Heart right ventricle (tissue), 16 donors: Measurements from ENCODE around the gene IRF3. TPM values are rescaled to one million over a fixed set of nuclear protein-coding genes. Genes with fewer than 3 reads are reported as not detected.

ENCODE experiments used
- ATAC-seq, 8 donors: fragments of 200-7000 bp; cut with Tn5 transposase; one replicate each; pipeline ENCODE4 v1.9.1; 2020; ENCODE audit warnings: mild to moderate bottlenecking in 8 of 8, moderate library complexity in 8 of 8, moderate number of reproducible peaks in 1 of 8
- DNase-seq, 2 donors: peaks; one replicate each; pipeline ENCODE4 v3.0.0-alpha.2; 2020
- H3K27ac ChIP-seq, 10 donors: fragments of 200-600 bp; sonication (generic) in 2 of 10; one replicate each; pipeline versions ENCODE4 v1.5.0 to v1.8.0; 2020 to 2022; ENCODE audit warnings: mild to moderate bottlenecking in 3 of 10
- H3K27me3 ChIP-seq, 7 donors: fragments of 200-600 bp; one replicate each; pipeline ENCODE4 v1.8.0; 2021 to 2022; ENCODE audit warnings: mild to moderate bottlenecking in 2 of 7
- H3K36me3 ChIP-seq, 9 donors: fragments of 200-600 bp; sonication (generic) in 1 of 9; one replicate each; pipeline versions ENCODE4 v1.5.0 to v1.8.0; 2020 to 2022; ENCODE audit warnings: mild to moderate bottlenecking in 2 of 9
- H3K4me1 ChIP-seq, 9 donors: fragments of 200-600 bp; sonication (generic) in 1 of 9; one replicate each; pipeline versions ENCODE4 v1.5.0 to v1.8.0; 2020 to 2022; ENCODE audit warnings: mild to moderate bottlenecking in 4 of 9
- H3K4me3 ChIP-seq, 10 donors: fragments of 200-600 bp; sonication (generic) in 2 of 10; one replicate each; pipeline versions ENCODE4 v1.5.0 to v1.8.0; 2020 to 2022; ENCODE audit warnings: mild to moderate bottlenecking in 7 of 10, moderate library complexity in 2 of 10
- H3K9me3 ChIP-seq, 11 donors: fragments of 200-600 bp in 10 of 11; sonication (generic) in 2 of 11; one replicate each; pipeline versions ENCODE4 v1.5.0 to v1.8.0; 2013 to 2022; ENCODE audit warnings: mild to moderate bottlenecking in 2 of 11, control low read depth in 1 of 11, moderate library complexity in 1 of 11
- CTCF ChIP-seq, 9 donors: fragments of 200-600 bp; sonication (generic) in 2 of 9; IDR thresholded peaks; one replicate each; pipeline versions ENCODE4 v1.5.0 to v1.8.0; 2021 to 2022; ENCODE audit warnings: antibody characterized with exemption in 9 of 9, mild to moderate bottlenecking in 5 of 9, moderate library complexity in 1 of 9
- WGBS, 2 donors: extraction: QIAGEN DNeasy Blood & Tissue Kit; methylation state at CpG; one replicate each; pipeline ENCODE4 v1.1.7; 2013; ENCODE audit warnings: inconsistent platforms in 1 of 2; 5-methylcytosine and 5-hydroxymethylcytosine counted together
- intact Hi-C, 10 donors: fragments of 100-400 bp; cut with DNase I; formaldehyde crosslinking; loops; one replicate each; pipeline versions ENCODE4 v1.11.1 to v1.14.2; 2022
- long read RNA-seq, 3 donors: library from polyadenylated mRNA; unstranded; transcript quantifications; one replicate each; pipeline ENCODE4 v2.0.0, GENCODE V29; 2020 to 2021
- polyA plus RNA-seq, 2 donors: library from polyadenylated mRNA; stranded (reverse); fragments of 200-250 nt; gene quantifications; one replicate each; pipeline ENCODE4 v1.2.3, GENCODE V29; 2013
- total RNA-seq, 10 donors: library from RNA; stranded (reverse); fragmentation: NEBNext Ultra II Directional in 3 of 10; extraction: Animal tissue kit (Norgen Biotek cat#: 25700) in 3 of 10; gene quantifications; one replicate each; pipeline versions ENCODE4 v1.2.1 to v1.2.4, GENCODE V29; 2021 to 2023
- donor health status: Arrhythmogenic right ventricular cardiomyopathy.
- donor health status: ischemic (EF 13 %, LVEDD 7.1; RV severe dilation, severe dysfunction).
- donor health status: healthy with polysubstance abuse.
- donor health status: DM: no; HTN: yes; CAD: no.
- donor health status: DM: no; HTN: no; CAD: no.
- donor health status: ischemic (EF 25% LVEDD 6.9; RV normal size, moderate dysfunction).
- donor health status: ischemic (EF 25% LVEDD 5.7; RV mildly dilated, moderate dysfunction).
- donor health status: healthy.
- donor health status: DM: yes; HTN: yes; CAD: no.
- donor health status: Ischemic cardiomyopathy.
- donor health status: ischemic (EF 35%, LVEDD 5.7; RV mildly dilated, moderate dysfunction).
- donor health status: nonischemic (EF 11% LVEDD 7.7; RV severe dilation, severe dysfunction).
- donor health status: DM: yes; HTN: yes; CAD: no.
- donor health status: PGD.
- donor health status: ischemic (EF 29% LVEDD 5.4; RV normal size, mild dysfunction).
- donor health status: nonischemic (EF 23%, LVEDD 6.1; RV moderate dilation, normal function).

Gene IRF3
- 10 to 100 TPM; 22.3 to 39.4 (median 24.7) TPM for total RNA-seq
- polyA plus RNA-seq, result 10 to 100 TPM; 67.8 to 84.2 TPM
- long read RNA-seq, donor 1, transcript IRF3-203 (8 exons, 1,613 nt), result major isoform, 7 of 20 reads
- long read RNA-seq, donor 1, partial matches to known transcripts, result 1 of 20 reads
- long read RNA-seq, donor 1, other reads (novel, unspliced or antisense), result 10 of 20 reads
- long read RNA-seq, donor 2, transcript IRF3-203 (8 exons, 1,613 nt), result major isoform, 6 of 19 reads
- long read RNA-seq, donor 2, partial matches to known transcripts, result 2 of 19 reads
- long read RNA-seq, donor 2, other reads (novel, unspliced or antisense), result 9 of 19 reads
- long read RNA-seq, donor 3, transcript IRF3-203 (8 exons, 1,613 nt), result major isoform, 11 of 24 reads
- long read RNA-seq, donor 3, partial matches to known transcripts, result 2 of 24 reads
- long read RNA-seq, donor 3, other reads (novel, unspliced or antisense), result 7 of 24 reads

- peak; percentile 88 to 97 (median 94) for ATAC-seq
- WGBS, 2 donors, result 0% methylated on average over 50 of the region's 50 CpGs
- intact Hi-C loops, result loop anchor here in 4 of 10 donors (1.0 to 5.0 kb wide), 3 partner anchors 73 to 83 kb away; partner anchors contain the start of genes PRR12 (in 2 of the 4), NOSIP (in 1 of the 4) and PRRG2 (in 1 of the 4)
- Histone ChIP-seq H3K4me3 (peak within 1 kb of the TSS; percentile 50 to 94 (median 78)), H3K27ac (peak within 1 kb of the TSS; percentile 55 to 92 (median 89)), H3K9me3 (no peaks in the 10 kb centered on the region), H3K27me3 (no peaks in the 10 kb centered on the region), H3K4me1 (peaks cover 10 to 31% (median 19%) of the 10 kb centered on the region in 9 donors), H3K36me3 (peaks cover 0 to 46% (median 8%) of the 10 kb centered on the region in 9 donors)
- no peak for TF ChIP-seq CTCF (IDR thresholded peaks at IDR 0.05)
- peak; percentile 97 to 98 for DNase-seq
Observed at GRCh38 chr19:49665351-49666119, at the start of gene IRF3, which contains the start of gene BCL2L12. IRF3 (minus strand) TSS chr19:49665857; CDS start chr19:49664838, 1,019 bp downstream. BCL2L12 (plus strand) TSS chr19:49665933; CDS start chr19:49666693, 760 bp downstream.

GRCh38 chr19:49713236-49713845 is 47.7 kb upstream of the IRF3 start:
- DNase-seq, result no peak
- no peaks in the 10 kb centered on the region for H3K27me3 ChIP-seq
- intact Hi-C loops, result no loop called here
- no peak overlapping the region for H3K4me3 ChIP-seq
- no peak for TF ChIP-seq CTCF (IDR thresholded peaks at IDR 0.05)
- H3K27ac ChIP-seq, result no peak overlapping the region
- no peak for ATAC-seq
- H3K36me3 ChIP-seq, result peaks cover 0 to 4% (median 0%) of the 10 kb centered on the region in 9 donors
- WGBS, 2 donors, result 85 to 90% methylated on average over 8 of the region's 8 CpGs
- H3K4me1 ChIP-seq, result peaks cover 0 to 12% (median 5%) of the 10 kb centered on the region in 9 donors
- H3K9me3 ChIP-seq, result no peaks in the 10 kb centered on the region

GRCh38 chr19:49712397-49712859 is 46.8 kb upstream of the IRF3 start:
- Histone ChIP-seq H3K27me3 (no peaks in the 10 kb centered on the region), H3K4me3 (peak overlapping the region in 3 of 10 donors; percentile 3 to 14 (median 13)), H3K27ac (no peak overlapping the region), H3K36me3 (peaks cover 0 to 4% (median 0%) of the 10 kb centered on the region in 9 donors), H3K9me3 (no peaks in the 10 kb centered on the region), H3K4me1 (peaks cover 0 to 6% (median 0%) of the 10 kb centered on the region in 9 donors)
- 56 to 65% methylated on average over 20 of the region's 20 CpGs for WGBS, 2 donors
- TF ChIP-seq CTCF (IDR thresholded peaks at IDR 0.05), result no peak
- intact Hi-C loops, result no loop called here
- ATAC-seq, result peak in 5 of 8 donors; percentile 21 to 74 (median 35)
- peak; percentile 40 to 63 for DNase-seq
